ENCODE results near the gene VAMP4.

Gene VAMP4

GRCh38 chr1:171754971-171755370 is 13.1 kb upstream of the VAMP4 start (continued):
- no peak for TF ChIP-seq ZIC2 (tag by site-specific recombination; IDR thresholded peaks at IDR 0.05)
- TF ChIP-seq FEZF1 (tag by site-specific recombination; IDR thresholded peaks at IDR 0.05) = no peak
- TF ChIP-seq ZNF398 (tag by site-specific recombination; IDR thresholded peaks at IDR 0.05) = no peak

- Histone ChIP-seq H3K36me3 (ENCODE audit: control insufficient read depth in 2 of 2, insufficient read depth in 1 of 2, low read length in 2 of 2) (no peaks in the 10 kb centered on the region), H3K9me3 (ENCODE audit: control insufficient read depth, insufficient read depth, low read depth, low read length) (no peaks in the 10 kb centered on the region), H3K27ac (ENCODE audit: extremely low read depth, low read depth, low read length) (no peak overlapping the region), H3K4me1 (ENCODE audit: control insufficient read depth, insufficient read depth, low read length) (no peaks in the 10 kb centered on the region), H3K4me3 (ENCODE audit: low read depth, low read length) (no peak overlapping the region)
- no peak for TF ChIP-seq SP3 (tag by site-specific recombination; IDR thresholded peaks at IDR 0.05)
- no peak for TF ChIP-seq ZBTB8A (tag by site-specific recombination; IDR thresholded peaks at IDR 0.05)
- no peak for TF ChIP-seq MEIS1 (CRISPR knock-in tag; IDR thresholded peaks at IDR 0.05; ENCODE audit: borderline replicate concordance)
- TF ChIP-seq, protein P1, sequence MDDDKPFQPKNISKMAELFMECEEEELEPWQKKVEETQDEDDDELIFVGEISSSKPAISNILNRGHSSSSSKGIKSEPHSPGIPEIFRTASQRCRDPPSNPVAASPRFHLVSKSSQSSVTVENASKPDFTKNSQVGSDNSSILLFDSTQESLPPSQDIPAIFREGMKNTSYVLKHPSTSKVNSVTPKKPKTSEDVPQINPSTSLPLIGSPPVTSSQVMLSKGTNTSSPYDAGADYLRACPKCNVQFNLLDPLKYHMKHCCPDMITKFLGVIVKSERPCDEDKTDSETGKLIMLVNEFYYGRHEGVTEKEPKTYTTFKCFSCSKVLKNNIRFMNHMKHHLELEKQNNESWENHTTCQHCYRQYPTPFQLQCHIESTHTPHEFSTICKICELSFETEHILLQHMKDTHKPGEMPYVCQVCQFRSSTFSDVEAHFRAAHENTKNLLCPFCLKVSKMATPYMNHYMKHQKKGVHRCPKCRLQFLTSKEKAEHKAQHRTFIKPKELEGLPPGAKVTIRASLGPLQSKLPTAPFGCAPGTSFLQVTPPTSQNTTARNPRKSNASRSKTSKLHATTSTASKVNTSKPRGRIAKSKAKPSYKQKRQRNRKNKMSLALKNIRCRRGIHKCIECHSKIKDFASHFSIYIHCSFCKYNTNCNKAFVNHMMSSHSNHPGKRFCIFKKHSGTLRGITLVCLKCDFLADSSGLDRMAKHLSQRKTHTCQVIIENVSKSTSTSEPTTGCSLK (tag by site-specific recombination; IDR thresholded peaks at IDR 0.05) = no peak
- no peak for TF ChIP-seq ZNF777 (tag by site-specific recombination; IDR thresholded peaks at IDR 0.05; ENCODE audit: borderline replicate concordance)
- no peak for TF ChIP-seq ZNF843 (tag by site-specific recombination; IDR thresholded peaks at IDR 0.05)
- no peak for TF ChIP-seq ZNF585B (tag by site-specific recombination; IDR thresholded peaks at IDR 0.05)
- TF ChIP-seq ZBTB17 (tag by site-specific recombination; IDR thresholded peaks at IDR 0.05) = no peak
- CTCF ChIA-PET = interaction anchor here (0.5 kb wide), 1 partner anchor 231 kb away, joined by 3 read pairs; no protein-coding TSS in a partner anchor
- POLR2A ChIA-PET = interaction anchor here (1.1 kb wide), 1 partner anchor 12 kb away, joined by 4 read pairs; no protein-coding TSS in a partner anchor
Measured at GRCh38 chr1:171754353-171754705, 12.5 kb upstream of the VAMP4 start.

GRCh38 chr1:171753685-171754352 is 12.0 kb upstream of the VAMP4 start:
- ChIA-PET POLR2A (interaction anchor here (1.1 kb wide), 1 partner anchor 11 kb away, joined by 4 read pairs; no protein-coding TSS in a partner anchor), CTCF (interaction anchor here (0.5 kb wide), 1 partner anchor 231 kb away, joined by 3 read pairs; no protein-coding TSS in a partner anchor)
- H3K36me3 ChIP-seq (ENCODE audit: control insufficient read depth in 2 of 2, insufficient read depth in 1 of 2, low read length in 2 of 2) = no peaks in the 10 kb centered on the region
- no peaks in the 10 kb centered on the region for H3K4me1 ChIP-seq (ENCODE audit: control insufficient read depth, insufficient read depth, low read length)
- H3K9me3 ChIP-seq (ENCODE audit: control insufficient read depth, insufficient read depth, low read depth, low read length) = no peaks in the 10 kb centered on the region
- no peak overlapping the region for H3K27ac ChIP-seq (ENCODE audit: extremely low read depth, low read depth, low read length)
- H3K4me3 ChIP-seq (ENCODE audit: low read depth, low read length) = no peak overlapping the region
- TF ChIP-seq PRDM2 (tag by site-specific recombination; IDR thresholded peaks at IDR 0.05; ENCODE audit: borderline replicate concordance) (no peak), ZNF747 (tag by site-specific recombination; IDR thresholded peaks at IDR 0.05) (no peak), ZNF292 (tag by site-specific recombination; IDR thresholded peaks at IDR 0.05; ENCODE audit: borderline replicate concordance, low read depth) (no peak), ZNF280D (tag by site-specific recombination; IDR thresholded peaks at IDR 0.05) (no peak)
- TF ChIP-seq, protein P2, sequence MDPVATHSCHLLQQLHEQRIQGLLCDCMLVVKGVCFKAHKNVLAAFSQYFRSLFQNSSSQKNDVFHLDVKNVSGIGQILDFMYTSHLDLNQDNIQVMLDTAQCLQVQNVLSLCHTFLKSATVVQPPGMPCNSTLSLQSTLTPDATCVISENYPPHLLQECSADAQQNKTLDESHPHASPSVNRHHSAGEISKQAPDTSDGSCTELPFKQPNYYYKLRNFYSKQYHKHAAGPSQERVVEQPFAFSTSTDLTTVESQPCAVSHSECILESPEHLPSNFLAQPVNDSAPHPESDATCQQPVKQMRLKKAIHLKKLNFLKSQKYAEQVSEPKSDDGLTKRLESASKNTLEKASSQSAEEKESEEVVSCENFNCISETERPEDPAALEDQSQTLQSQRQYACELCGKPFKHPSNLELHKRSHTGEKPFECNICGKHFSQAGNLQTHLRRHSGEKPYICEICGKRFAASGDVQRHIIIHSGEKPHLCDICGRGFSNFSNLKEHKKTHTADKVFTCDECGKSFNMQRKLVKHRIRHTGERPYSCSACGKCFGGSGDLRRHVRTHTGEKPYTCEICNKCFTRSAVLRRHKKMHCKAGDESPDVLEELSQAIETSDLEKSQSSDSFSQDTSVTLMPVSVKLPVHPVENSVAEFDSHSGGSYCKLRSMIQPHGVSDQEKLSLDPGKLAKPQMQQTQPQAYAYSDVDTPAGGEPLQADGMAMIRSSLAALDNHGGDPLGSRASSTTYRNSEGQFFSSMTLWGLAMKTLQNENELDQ (tag by site-specific recombination; IDR thresholded peaks at IDR 0.05; ENCODE audit: low read depth) = no peak
